Upper lobe of left lung (tissue), 4 donors: ENCODE measurements around the gene PUM2.

Experiments used
- POLR2AphosphoS5 ChIP-seq, 2 donors: sonication (generic); formaldehyde crosslinking; IDR thresholded peaks; one replicate each; pipeline ENCODE4 v1.5.1; 2017; ENCODE audit warnings: antibody characterized with exemption in 2 of 2
- TF ChIP-seq, protein P1 (sequence below), 6 experiments: fragments of 450-650 bp in 4 of 6; fragments of 200-600 bp in 2 of 6; sonication (generic) in 2 of 6; IDR thresholded peaks; one replicate each; pipeline ENCODE4 v1.5.1; 2016 to 2019; ENCODE audit warnings: antibody characterized with exemption in 6 of 6

DNA sequence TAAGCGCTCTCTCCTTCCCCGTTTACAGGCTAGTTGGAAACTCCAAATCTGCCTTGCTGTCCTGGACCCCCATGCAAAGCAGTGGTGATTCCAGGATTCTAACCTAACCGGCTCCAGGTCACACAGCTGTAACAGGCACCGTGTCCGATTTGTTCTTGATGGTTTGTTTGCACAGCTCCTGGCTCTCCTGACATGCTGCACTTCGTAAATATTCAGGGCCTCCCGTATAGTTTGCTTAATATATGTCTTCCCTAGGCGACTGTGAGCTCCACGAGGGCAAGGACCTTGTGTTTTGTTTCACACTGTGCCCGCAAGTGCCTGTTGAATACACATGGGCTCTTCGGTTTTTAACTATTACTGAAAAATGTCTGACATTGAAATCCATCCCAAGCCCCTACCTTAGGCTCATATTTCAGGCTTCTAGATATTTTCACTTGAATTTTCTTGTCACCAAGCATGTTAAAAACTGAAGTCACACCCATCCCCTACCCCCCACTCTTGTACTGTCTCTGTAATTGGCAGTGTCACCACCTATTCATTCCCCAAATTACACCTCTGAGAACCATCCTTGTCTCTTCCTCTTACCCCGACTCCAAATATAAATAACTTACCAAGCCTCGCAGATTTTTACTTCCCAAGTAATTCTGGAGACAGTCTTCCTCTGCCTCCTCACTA is 1.0 kb upstream of the PUM2 start:
- TF ChIP-seq, protein P1, sequence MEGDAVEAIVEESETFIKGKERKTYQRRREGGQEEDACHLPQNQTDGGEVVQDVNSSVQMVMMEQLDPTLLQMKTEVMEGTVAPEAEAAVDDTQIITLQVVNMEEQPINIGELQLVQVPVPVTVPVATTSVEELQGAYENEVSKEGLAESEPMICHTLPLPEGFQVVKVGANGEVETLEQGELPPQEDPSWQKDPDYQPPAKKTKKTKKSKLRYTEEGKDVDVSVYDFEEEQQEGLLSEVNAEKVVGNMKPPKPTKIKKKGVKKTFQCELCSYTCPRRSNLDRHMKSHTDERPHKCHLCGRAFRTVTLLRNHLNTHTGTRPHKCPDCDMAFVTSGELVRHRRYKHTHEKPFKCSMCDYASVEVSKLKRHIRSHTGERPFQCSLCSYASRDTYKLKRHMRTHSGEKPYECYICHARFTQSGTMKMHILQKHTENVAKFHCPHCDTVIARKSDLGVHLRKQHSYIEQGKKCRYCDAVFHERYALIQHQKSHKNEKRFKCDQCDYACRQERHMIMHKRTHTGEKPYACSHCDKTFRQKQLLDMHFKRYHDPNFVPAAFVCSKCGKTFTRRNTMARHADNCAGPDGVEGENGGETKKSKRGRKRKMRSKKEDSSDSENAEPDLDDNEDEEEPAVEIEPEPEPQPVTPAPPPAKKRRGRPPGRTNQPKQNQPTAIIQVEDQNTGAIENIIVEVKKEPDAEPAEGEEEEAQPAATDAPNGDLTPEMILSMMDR (IDR thresholded peaks at IDR 0.05): no peak
- no peak for TF ChIP-seq POLR2AphosphoS5 (IDR thresholded peaks at IDR 0.05)
